ENCODE data around the gene SZT2.

SZT2 gene

GRCh38 chr1:43439781-43440180 lies 50.1 kb downstream of the SZT2 start:
- no peaks in the 10 kb centered on the region for H3K4me1 ChIP-seq (ENCODE audit: control insufficient read depth in 2 of 2, insufficient read depth in 2 of 2, low read length in 2 of 2)
- no peak overlapping the region for H3K4me3 ChIP-seq (ENCODE audit: low read length in 2 of 2)
- H3K9ac ChIP-seq (ENCODE audit: low read depth in 1 of 2, low read length in 2 of 2), result no peak overlapping the region
- H3K27me3 ChIP-seq (ENCODE audit: control insufficient read depth in 2 of 2, insufficient read depth in 2 of 2, low read length in 2 of 2), result no peaks in the 10 kb centered on the region
- peaks cover 58 to 87% of the 10 kb centered on the region in 2 donors for H3K36me3 ChIP-seq (ENCODE audit: control insufficient read depth in 2 of 2, insufficient read depth in 2 of 2, low read length in 2 of 2)
- H3K9me3 ChIP-seq (ENCODE audit: control insufficient read depth in 2 of 2, low read length in 2 of 2), result no peaks in the 10 kb centered on the region
- H3K27ac ChIP-seq (ENCODE audit: low read depth in 2 of 2, low read length in 2 of 2), result no peak overlapping the region

DNA sequence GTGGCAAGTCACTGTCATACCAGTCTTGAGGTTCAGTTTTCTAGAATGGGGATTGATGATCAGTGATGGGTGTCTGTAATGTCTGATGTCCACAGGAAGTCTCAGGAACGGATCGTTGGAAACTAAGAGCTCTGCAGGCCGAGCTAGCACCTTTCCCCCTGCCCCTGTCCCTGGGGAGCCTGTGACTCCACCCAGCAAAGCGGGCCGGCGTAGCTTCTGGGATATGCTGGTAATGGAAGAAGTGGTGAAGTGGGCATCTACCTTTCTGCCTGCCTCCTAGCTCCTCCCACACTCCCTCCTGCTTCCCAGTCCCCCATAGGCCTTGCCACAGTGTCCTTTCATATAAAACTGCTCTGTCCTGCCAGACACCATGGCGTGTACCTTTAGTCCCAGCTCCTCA lies 50.7 kb downstream of the SZT2 start:
- no peaks in the 10 kb centered on the region for H3K4me1 ChIP-seq (ENCODE audit: control insufficient read depth in 2 of 2, insufficient read depth in 2 of 2, low read length in 2 of 2)
- peaks cover 55 to 87% of the 10 kb centered on the region in 2 donors for H3K36me3 ChIP-seq (ENCODE audit: control insufficient read depth in 2 of 2, insufficient read depth in 2 of 2, low read length in 2 of 2)
- no peak overlapping the region for H3K9ac ChIP-seq (ENCODE audit: low read depth in 1 of 2, low read length in 2 of 2)
- no peak overlapping the region for H3K4me3 ChIP-seq (ENCODE audit: low read length in 2 of 2)
- H3K9me3 ChIP-seq (ENCODE audit: control insufficient read depth in 2 of 2, low read length in 2 of 2), result no peaks in the 10 kb centered on the region
- H3K27me3 ChIP-seq (ENCODE audit: control insufficient read depth in 2 of 2, insufficient read depth in 2 of 2, low read length in 2 of 2), result no peaks in the 10 kb centered on the region
- H3K27ac ChIP-seq (ENCODE audit: low read depth in 2 of 2, low read length in 2 of 2), result no peak overlapping the region

- H3K36me3 ChIP-seq (ENCODE audit: control insufficient read depth in 2 of 2, insufficient read depth in 2 of 2, low read length in 2 of 2), result peaks cover 63 to 90% of the 10 kb centered on the region in 2 donors
- H3K27me3 ChIP-seq (ENCODE audit: control insufficient read depth in 2 of 2, insufficient read depth in 2 of 2, low read length in 2 of 2), result no peaks in the 10 kb centered on the region
- H3K27ac ChIP-seq (ENCODE audit: low read depth in 2 of 2, low read length in 2 of 2), result no peak overlapping the region
- H3K9ac ChIP-seq (ENCODE audit: low read depth in 1 of 2, low read length in 2 of 2), result no peak overlapping the region
- no peaks in the 10 kb centered on the region for H3K9me3 ChIP-seq (ENCODE audit: control insufficient read depth in 2 of 2, low read length in 2 of 2)
- H3K4me1 ChIP-seq (ENCODE audit: control insufficient read depth in 2 of 2, insufficient read depth in 2 of 2, low read length in 2 of 2), result no peaks in the 10 kb centered on the region
- no peak overlapping the region for H3K4me3 ChIP-seq (ENCODE audit: low read length in 2 of 2)
These were observed 51.6 kb downstream of the SZT2 start for GRCh38 chr1:43441166-43441893.

DNA sequence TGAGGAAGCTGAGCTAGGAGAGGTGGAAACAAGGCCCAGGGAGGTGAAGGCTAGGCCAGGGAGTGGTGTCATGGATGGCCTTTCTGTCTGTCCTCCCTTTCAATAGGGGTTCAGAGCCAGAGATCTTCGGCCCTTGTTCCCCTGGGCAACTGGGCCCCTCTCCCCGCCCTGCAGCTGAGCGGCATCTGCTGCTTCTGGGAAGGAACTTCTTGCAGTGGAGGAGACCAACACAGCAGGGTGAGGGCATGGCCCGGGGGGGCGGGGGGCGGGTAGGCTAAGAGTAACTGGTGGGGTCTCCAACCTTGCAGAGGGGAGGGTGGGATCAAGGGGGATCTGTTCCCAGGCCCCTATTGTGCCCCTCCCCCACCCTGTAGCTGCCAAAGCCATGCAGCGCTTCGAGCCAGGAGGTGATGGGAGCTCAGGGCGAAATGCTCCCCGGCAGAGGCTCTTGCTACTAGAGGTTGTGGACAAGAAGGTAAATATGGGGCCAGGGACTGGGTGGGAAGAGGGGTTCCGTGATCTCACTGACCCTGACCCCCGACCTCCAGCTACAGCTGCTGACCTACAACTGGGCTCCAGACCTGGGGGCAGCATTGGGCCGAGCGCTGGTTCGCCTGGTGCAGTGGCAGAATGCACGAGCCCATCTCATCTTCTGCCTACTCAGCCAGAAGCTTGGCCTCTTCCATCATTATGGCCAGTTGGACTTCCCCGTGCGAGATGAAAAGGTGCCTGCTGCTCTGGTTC lies 52.4 kb downstream of the SZT2 start:
- Histone ChIP-seq H3K27ac (ENCODE audit: low read depth in 2 of 2, low read length in 2 of 2) (no peak overlapping the region), H3K27me3 (ENCODE audit: control insufficient read depth in 2 of 2, insufficient read depth in 2 of 2, low read length in 2 of 2) (no peaks in the 10 kb centered on the region), H3K36me3 (ENCODE audit: control insufficient read depth in 2 of 2, insufficient read depth in 2 of 2, low read length in 2 of 2) (peaks cover 71 to 92% of the 10 kb centered on the region in 2 donors), H3K4me1 (ENCODE audit: control insufficient read depth in 2 of 2, insufficient read depth in 2 of 2, low read length in 2 of 2) (no peaks in the 10 kb centered on the region), H3K9me3 (ENCODE audit: control insufficient read depth in 2 of 2, low read length in 2 of 2) (no peaks in the 10 kb centered on the region), H3K4me3 (ENCODE audit: low read length in 2 of 2) (no peak overlapping the region), H3K9ac (ENCODE audit: low read depth in 1 of 2, low read length in 2 of 2) (no peak overlapping the region)

DNA sequence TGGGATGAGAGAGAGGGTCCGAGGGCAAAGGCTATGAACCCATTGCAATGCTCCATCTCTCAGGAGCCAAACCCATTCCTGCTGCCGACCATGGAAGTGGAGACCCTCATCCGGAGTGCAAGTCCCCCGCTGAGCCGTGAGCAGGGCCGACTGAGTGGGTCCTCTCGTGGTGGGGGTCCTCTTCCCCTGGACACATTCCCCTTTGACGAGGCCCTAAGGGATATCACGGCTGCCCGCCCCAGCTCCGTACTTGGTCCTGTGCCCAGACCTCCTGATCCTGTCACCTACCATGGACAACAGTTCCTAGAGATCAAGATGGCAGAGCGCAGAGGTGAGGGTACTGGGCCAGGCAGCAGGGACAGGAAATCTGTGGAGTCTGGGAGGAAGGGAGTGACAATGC lies 53.1 kb downstream of the SZT2 start:
- H3K4me3 ChIP-seq (ENCODE audit: low read length in 2 of 2), result no peak overlapping the region
- H3K27me3 ChIP-seq (ENCODE audit: control insufficient read depth in 2 of 2, insufficient read depth in 2 of 2, low read length in 2 of 2), result no peaks in the 10 kb centered on the region
- no peak overlapping the region for H3K27ac ChIP-seq (ENCODE audit: low read depth in 2 of 2, low read length in 2 of 2)
- H3K4me1 ChIP-seq (ENCODE audit: control insufficient read depth in 2 of 2, insufficient read depth in 2 of 2, low read length in 2 of 2), result no peaks in the 10 kb centered on the region
- H3K9ac ChIP-seq (ENCODE audit: low read depth in 1 of 2, low read length in 2 of 2), result no peak overlapping the region
- no peaks in the 10 kb centered on the region for H3K9me3 ChIP-seq (ENCODE audit: control insufficient read depth in 2 of 2, low read length in 2 of 2)
- peaks cover 73 to 93% of the 10 kb centered on the region in 2 donors for H3K36me3 ChIP-seq (ENCODE audit: control insufficient read depth in 2 of 2, insufficient read depth in 2 of 2, low read length in 2 of 2)

DNA sequence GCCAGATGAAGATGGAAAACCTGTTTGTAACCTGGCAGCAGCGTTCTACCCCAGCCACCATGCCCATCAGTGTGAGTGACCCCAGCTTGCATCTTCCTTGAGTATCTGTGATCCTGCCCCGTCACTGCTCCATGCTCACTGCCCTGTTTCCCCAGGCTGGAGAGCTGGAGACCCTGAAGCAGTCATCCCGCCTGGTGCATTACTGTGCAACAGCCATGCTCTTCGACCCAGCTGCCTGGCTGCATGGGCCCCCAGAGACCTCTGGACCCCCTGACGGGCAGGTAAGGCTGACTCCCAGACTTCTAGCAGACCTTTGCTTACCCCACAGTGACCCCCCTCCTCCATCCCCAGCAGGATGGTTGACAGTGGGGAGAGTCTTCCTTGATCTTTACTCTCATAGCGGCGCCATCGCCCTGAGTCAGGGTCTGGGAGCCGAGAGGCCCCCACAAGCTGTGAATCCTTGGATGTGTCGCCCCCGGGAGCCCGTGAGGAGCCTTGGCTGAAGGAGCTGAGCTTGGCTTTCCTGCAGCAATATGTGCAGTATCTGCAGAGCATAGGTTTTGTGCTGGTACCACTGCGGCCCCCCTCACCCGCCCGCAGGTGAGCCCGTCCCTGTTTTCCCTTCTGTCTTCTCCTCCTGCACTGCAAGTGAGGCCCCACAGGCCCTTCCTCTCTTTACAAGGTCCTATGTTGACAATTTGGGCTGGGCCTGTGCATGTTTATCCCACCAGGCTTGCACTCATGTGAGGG lies 53.7 kb downstream of the SZT2 start:
- peaks cover 71 to 95% of the 10 kb centered on the region in 2 donors for H3K36me3 ChIP-seq (ENCODE audit: control insufficient read depth in 2 of 2, insufficient read depth in 2 of 2, low read length in 2 of 2)
- no peaks in the 10 kb centered on the region for H3K9me3 ChIP-seq (ENCODE audit: control insufficient read depth in 2 of 2, low read length in 2 of 2)
- no peaks in the 10 kb centered on the region for H3K27me3 ChIP-seq (ENCODE audit: control insufficient read depth in 2 of 2, insufficient read depth in 2 of 2, low read length in 2 of 2)
- no peaks in the 10 kb centered on the region for H3K4me1 ChIP-seq (ENCODE audit: control insufficient read depth in 2 of 2, insufficient read depth in 2 of 2, low read length in 2 of 2)
- no peak overlapping the region for H3K4me3 ChIP-seq (ENCODE audit: low read length in 2 of 2)
- H3K9ac ChIP-seq (ENCODE audit: low read depth in 1 of 2, low read length in 2 of 2), result no peak overlapping the region
- no peak overlapping the region for H3K27ac ChIP-seq (ENCODE audit: low read depth in 2 of 2, low read length in 2 of 2)

DNA sequence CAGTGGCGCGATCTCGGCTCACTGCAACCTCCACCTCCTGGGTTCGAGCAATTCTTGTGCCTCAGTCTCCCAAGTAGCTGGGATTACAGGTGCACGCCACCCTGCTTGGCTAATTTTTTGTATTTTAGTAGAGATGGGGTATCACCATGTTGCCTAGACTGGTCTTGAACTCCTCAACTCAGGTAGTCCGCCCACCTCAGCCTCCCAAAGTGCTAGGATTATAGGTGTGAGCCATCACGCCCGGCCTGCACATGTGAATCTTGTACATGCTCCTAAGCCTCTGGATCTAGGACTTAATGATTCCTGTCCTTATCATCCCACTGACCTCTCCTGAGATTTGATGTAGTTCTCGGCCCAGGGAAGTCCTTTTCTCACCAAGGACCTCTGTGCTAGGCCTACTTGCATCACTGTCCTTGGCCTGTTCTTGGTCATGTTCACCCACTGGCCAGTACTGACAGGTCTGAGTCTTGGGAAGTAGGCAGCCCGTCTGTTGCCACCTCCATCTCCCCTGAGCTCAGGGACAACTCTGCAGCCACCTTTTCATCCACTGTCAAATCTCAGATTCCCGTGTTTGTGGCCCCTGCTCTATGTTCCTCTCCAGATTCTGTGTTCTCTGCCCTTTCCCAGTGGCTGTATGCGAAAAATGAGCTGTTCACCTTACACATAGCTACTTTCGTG lies 54.6 kb downstream of the SZT2 start:
- peaks cover 69 to 94% of the 10 kb centered on the region in 2 donors for H3K36me3 ChIP-seq (ENCODE audit: control insufficient read depth in 2 of 2, insufficient read depth in 2 of 2, low read length in 2 of 2)
- H3K9ac ChIP-seq (ENCODE audit: low read depth in 1 of 2, low read length in 2 of 2), result no peak overlapping the region
- H3K27ac ChIP-seq (ENCODE audit: low read depth in 2 of 2, low read length in 2 of 2), result no peak overlapping the region
- no peaks in the 10 kb centered on the region for H3K4me1 ChIP-seq (ENCODE audit: control insufficient read depth in 2 of 2, insufficient read depth in 2 of 2, low read length in 2 of 2)
- H3K4me3 ChIP-seq (ENCODE audit: low read length in 2 of 2), result no peak overlapping the region
- no peaks in the 10 kb centered on the region for H3K27me3 ChIP-seq (ENCODE audit: control insufficient read depth in 2 of 2, insufficient read depth in 2 of 2, low read length in 2 of 2)
- no peaks in the 10 kb centered on the region for H3K9me3 ChIP-seq (ENCODE audit: control insufficient read depth in 2 of 2, low read length in 2 of 2)

DNA sequence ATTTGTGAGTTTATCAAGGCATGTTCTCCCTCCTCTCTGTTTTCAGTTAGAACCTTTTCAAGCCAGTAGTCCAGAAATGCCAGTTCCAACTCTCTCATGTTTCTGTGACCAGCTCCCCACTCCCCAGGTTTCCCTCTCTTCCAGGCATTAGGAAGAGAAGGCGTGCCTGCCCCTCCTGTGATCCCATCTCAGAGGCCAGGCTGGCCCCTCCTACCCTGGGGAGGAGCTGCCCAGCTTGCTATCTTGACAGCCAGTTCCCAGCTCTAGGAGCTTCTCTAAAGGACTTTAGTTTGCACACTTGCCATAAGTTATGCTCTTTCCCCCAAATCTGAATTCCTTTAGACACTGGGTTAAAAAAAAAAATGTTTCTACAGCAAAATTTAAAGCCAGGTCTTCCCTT lies 55.1 kb downstream of the SZT2 start:
- no peaks in the 10 kb centered on the region for H3K9me3 ChIP-seq (ENCODE audit: control insufficient read depth in 2 of 2, low read length in 2 of 2)
- H3K4me1 ChIP-seq (ENCODE audit: control insufficient read depth in 2 of 2, insufficient read depth in 2 of 2, low read length in 2 of 2), result no peaks in the 10 kb centered on the region
- no peak overlapping the region for H3K27ac ChIP-seq (ENCODE audit: low read depth in 2 of 2, low read length in 2 of 2)
- peaks cover 71 to 94% of the 10 kb centered on the region in 2 donors for H3K36me3 ChIP-seq (ENCODE audit: control insufficient read depth in 2 of 2, insufficient read depth in 2 of 2, low read length in 2 of 2)
- H3K4me3 ChIP-seq (ENCODE audit: low read length in 2 of 2), result no peak overlapping the region
- H3K27me3 ChIP-seq (ENCODE audit: control insufficient read depth in 2 of 2, insufficient read depth in 2 of 2, low read length in 2 of 2), result no peaks in the 10 kb centered on the region
- no peak overlapping the region for H3K9ac ChIP-seq (ENCODE audit: low read depth in 1 of 2, low read length in 2 of 2)

GRCh38 chr1:43445606-43446387 lies 56.1 kb downstream of the SZT2 start:
- Histone ChIP-seq H3K27me3 (ENCODE audit: control insufficient read depth in 2 of 2, insufficient read depth in 2 of 2, low read length in 2 of 2) (no peaks in the 10 kb centered on the region), H3K4me1 (ENCODE audit: control insufficient read depth in 2 of 2, insufficient read depth in 2 of 2, low read length in 2 of 2) (no peaks in the 10 kb centered on the region), H3K27ac (ENCODE audit: low read depth in 2 of 2, low read length in 2 of 2) (no peak overlapping the region), H3K4me3 (ENCODE audit: low read length in 2 of 2) (no peak overlapping the region), H3K36me3 (ENCODE audit: control insufficient read depth in 2 of 2, insufficient read depth in 2 of 2, low read length in 2 of 2) (peaks cover 74 to 94% of the 10 kb centered on the region in 2 donors), H3K9ac (ENCODE audit: low read depth in 1 of 2, low read length in 2 of 2) (no peak overlapping the region), H3K9me3 (ENCODE audit: control insufficient read depth in 2 of 2, low read length in 2 of 2) (no peaks in the 10 kb centered on the region)

Data from mucosa of rectum (tissue), 2 donors.